ENCODE measurements around the gene NDUFAF2. TPM values are rescaled to one million over a fixed set of nuclear protein-coding genes. Genes with fewer than 3 reads are reported as not detected.
A peak's percentile ranks its signal among the peaks of the same experiment; 100 is the strongest.

Gene NDUFAF2
- total and polyA plus RNA-seq, 2 of the 13 experiments (the other 11 are each of a cell fraction or from before 2014, with no cell fraction given) = 34.0 to 78.4 TPM

DNA sequence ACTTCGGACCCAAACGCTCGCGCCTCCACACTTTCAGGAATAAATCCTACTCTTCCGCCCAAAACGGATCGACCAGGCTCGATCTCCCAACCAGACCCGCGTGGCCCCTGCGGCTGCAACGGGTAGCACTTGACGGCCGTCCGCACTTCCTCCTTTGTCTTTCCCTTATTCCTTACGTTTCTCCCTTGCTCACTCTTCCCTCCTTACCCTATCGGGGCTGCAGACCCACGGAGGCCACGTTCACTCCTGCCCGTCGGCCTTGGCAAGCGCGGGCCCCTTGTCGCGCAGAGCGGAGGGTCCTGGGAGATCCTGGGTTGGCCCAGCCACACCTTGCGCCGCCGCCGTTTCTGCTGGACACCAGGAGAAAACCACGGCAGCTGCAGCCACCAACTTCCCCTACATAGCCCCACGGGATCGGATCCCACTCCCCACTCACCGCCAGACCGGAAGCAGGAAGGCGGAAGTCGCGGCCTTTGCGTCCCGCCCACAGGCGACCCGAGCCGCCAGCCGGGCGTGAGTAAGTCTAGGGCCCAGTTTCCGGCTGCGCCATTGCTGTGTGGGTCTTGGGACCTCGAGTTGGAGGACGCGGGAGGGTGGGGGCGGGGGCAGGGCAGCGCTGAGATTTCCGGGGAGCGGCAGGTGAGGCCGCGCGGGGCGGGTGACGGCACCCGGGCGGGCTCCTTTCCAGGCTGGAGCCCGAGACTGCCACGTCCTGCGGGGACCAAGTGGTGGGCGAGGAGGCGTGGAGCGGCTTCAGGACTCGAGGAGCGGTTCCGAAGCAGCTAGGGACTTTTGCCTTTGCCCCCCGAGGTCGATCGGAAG, 217.2 kb downstream of the NDUFAF2 start, which contains the start of gene SMIM15 (continued):
- TF ChIP-seq KMT2B (CRISPR knock-in tag; IDR thresholded peaks at IDR 0.05) (peak; percentile 95), NCOA5 (CRISPR knock-in tag; IDR thresholded peaks at IDR 0.05) (no peak), SATB2 (CRISPR knock-in tag; IDR thresholded peaks at IDR 0.05) (peak; percentile 69; the same call in 1 of the 2 replicates), ZNF816 (CRISPR knock-in tag; IDR thresholded peaks at IDR 0.05; ENCODE audit: borderline replicate concordance) (peak; percentile 90), HNRNPLL (IDR thresholded peaks at IDR 0.05; ENCODE audit: low read depth, low read length, poor library complexity, severe bottlenecking) (peak; percentile 83), ZNF720 (CRISPR knock-in tag; IDR thresholded peaks at IDR 0.05) (no peak), TMF1 (CRISPR knock-in tag; IDR thresholded peaks at IDR 0.05; ENCODE audit: low read depth) (no peak; the same call in 1 of the 2 replicates), ZNF552 (CRISPR knock-in tag; IDR thresholded peaks at IDR 0.05; ENCODE audit: borderline replicate concordance) (0 out of 2 replicates have a peak, but pooled peaks have one; percentile 24), KLF9 (CRISPR knock-in tag; IDR thresholded peaks at IDR 0.05; ENCODE audit: low read depth) (no peak), MIER2 (CRISPR knock-in tag; IDR thresholded peaks at IDR 0.05) (no peak), ZBTB8A (CRISPR knock-in tag; IDR thresholded peaks at IDR 0.05; ENCODE audit: borderline replicate concordance, low read depth) (0 out of 2 replicates have a peak, but pooled peaks have one; percentile 1), ZSCAN31 (CRISPR knock-in tag; IDR thresholded peaks at IDR 0.05; ENCODE audit: low read depth) (peak; percentile 67; the same call in 1 of the 2 replicates), MIER3 (CRISPR knock-in tag; IDR thresholded peaks at IDR 0.05; ENCODE audit: borderline replicate concordance) (0 out of 2 replicates have a peak, but pooled peaks have one; percentile 8), CEBPG (CRISPR knock-in tag; IDR thresholded peaks at IDR 0.05) (no peak), DMAP1 (CRISPR knock-in tag; IDR thresholded peaks at IDR 0.05) (peak; percentile 85)
- TF ChIP-seq, protein P1, sequence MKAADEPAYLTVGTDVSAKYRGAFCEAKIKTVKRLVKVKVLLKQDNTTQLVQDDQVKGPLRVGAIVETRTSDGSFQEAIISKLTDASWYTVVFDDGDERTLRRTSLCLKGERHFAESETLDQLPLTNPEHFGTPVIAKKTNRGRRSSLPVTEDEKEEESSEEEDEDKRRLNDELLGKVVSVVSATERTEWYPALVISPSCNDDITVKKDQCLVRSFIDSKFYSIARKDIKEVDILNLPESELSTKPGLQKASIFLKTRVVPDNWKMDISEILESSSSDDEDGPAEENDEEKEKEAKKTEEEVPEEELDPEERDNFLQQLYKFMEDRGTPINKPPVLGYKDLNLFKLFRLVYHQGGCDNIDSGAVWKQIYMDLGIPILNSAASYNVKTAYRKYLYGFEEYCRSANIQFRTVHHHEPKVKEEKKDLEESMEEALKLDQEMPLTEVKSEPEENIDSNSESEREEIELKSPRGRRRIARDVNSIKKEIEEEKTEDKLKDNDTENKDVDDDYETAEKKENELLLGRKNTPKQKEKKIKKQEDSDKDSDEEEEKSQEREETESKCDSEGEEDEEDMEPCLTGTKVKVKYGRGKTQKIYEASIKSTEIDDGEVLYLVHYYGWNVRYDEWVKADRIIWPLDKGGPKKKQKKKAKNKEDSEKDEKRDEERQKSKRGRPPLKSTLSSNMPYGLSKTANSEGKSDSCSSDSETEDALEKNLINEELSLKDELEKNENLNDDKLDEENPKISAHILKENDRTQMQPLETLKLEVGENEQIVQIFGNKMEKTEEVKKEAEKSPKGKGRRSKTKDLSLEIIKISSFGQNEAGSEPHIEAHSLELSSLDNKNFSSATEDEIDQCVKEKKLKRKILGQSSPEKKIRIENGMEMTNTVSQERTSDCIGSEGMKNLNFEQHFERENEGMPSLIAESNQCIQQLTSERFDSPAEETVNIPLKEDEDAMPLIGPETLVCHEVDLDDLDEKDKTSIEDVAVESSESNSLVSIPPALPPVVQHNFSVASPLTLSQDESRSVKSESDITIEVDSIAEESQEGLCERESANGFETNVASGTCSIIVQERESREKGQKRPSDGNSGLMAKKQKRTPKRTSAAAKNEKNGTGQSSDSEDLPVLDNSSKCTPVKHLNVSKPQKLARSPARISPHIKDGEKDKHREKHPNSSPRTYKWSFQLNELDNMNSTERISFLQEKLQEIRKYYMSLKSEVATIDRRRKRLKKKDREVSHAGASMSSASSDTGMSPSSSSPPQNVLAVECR (CRISPR knock-in tag; IDR thresholded peaks at IDR 0.05; ENCODE audit: borderline replicate concordance) = peak; percentile 89
- TF ChIP-seq, protein P2, sequence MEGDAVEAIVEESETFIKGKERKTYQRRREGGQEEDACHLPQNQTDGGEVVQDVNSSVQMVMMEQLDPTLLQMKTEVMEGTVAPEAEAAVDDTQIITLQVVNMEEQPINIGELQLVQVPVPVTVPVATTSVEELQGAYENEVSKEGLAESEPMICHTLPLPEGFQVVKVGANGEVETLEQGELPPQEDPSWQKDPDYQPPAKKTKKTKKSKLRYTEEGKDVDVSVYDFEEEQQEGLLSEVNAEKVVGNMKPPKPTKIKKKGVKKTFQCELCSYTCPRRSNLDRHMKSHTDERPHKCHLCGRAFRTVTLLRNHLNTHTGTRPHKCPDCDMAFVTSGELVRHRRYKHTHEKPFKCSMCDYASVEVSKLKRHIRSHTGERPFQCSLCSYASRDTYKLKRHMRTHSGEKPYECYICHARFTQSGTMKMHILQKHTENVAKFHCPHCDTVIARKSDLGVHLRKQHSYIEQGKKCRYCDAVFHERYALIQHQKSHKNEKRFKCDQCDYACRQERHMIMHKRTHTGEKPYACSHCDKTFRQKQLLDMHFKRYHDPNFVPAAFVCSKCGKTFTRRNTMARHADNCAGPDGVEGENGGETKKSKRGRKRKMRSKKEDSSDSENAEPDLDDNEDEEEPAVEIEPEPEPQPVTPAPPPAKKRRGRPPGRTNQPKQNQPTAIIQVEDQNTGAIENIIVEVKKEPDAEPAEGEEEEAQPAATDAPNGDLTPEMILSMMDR (CRISPR knock-in tag; IDR thresholded peaks at IDR 0.05) = no peak
- TF ChIP-seq, protein P3, sequence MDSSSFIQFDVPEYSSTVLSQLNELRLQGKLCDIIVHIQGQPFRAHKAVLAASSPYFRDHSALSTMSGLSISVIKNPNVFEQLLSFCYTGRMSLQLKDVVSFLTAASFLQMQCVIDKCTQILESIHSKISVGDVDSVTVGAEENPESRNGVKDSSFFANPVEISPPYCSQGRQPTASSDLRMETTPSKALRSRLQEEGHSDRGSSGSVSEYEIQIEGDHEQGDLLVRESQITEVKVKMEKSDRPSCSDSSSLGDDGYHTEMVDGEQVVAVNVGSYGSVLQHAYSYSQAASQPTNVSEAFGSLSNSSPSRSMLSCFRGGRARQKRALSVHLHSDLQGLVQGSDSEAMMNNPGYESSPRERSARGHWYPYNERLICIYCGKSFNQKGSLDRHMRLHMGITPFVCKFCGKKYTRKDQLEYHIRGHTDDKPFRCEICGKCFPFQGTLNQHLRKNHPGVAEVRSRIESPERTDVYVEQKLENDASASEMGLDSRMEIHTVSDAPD (CRISPR knock-in tag; IDR thresholded peaks at IDR 0.05) = 0 out of 2 replicates have a peak, but pooled peaks have one; percentile 63
- TF ChIP-seq, protein P4, sequence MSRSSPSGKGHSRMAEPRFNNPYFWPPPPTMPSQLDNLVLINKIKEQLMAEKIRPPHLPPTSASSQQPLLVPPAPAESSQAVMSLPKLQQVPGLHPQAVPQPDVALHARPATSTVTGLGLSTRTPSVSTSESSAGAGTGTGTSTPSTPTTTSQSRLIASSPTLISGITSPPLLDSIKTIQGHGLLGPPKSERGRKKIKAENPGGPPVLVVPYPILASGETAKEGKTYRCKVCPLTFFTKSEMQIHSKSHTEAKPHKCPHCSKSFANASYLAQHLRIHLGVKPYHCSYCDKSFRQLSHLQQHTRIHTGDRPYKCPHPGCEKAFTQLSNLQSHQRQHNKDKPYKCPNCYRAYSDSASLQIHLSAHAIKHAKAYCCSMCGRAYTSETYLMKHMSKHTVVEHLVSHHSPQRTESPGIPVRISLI (CRISPR knock-in tag; IDR thresholded peaks at IDR 0.05; ENCODE audit: borderline replicate concordance) = no peak
- TF ChIP-seq, protein P5, sequence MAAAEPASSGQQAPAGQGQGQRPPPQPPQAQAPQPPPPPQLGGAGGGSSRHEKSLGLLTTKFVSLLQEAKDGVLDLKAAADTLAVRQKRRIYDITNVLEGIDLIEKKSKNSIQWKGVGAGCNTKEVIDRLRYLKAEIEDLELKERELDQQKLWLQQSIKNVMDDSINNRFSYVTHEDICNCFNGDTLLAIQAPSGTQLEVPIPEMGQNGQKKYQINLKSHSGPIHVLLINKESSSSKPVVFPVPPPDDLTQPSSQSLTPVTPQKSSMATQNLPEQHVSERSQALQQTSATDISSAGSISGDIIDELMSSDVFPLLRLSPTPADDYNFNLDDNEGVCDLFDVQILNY (CRISPR knock-in tag; conservative IDR thresholded peaks at IDR 0.05) = no peak
